ENCODE data around the gene MDH2. TPM values are rescaled to one million over a fixed set of nuclear protein-coding genes. Genes with fewer than 3 reads are reported as not detected.
A peak's percentile ranks its signal among the peaks of the same experiment; 100 is the strongest.
"Not testable (repeated sequence)": the region's sequence is repeated elsewhere in the genome, so short reads cannot be mapped to it uniquely, and the experiment has no call there.

Gene MDH2
- total RNA-seq, 6 donors from 2014 or later = 52.4 to 131 (median 111) TPM

DNA sequence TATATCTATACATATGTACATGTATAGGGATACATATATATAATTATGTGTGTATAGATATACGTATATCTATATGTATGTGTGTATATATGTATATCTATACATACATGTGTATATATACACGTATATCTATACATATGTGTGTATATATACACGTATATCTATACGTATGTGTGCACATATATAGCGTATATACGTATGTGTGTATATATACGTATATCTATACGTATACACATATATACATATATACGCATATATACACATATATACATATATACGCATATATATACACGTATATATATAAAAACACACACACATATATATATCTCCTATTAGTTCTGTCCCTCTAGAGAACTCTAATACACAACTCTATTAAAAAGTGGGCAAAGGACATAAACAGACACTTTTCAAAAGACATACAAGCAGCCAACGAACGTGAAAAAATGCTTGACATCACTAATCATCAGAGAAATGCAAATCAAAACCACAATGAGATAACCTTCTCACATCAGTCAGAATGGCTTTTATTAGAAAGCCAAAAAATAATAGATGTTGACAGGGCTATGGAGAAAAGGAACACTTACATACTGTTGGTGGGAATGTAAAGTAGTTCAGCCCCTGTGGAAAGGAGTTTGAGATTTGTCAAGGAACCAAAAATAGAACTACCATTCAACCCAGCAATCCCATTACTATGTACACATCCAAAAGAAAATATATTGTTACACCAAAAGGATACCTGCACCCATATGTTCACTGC, 31.5 kb upstream of the MDH2 start:
- Histone ChIP-seq H3K27ac (no peak overlapping the region), H3K4me3 (no peak overlapping the region), H3K4me1 (peaks cover 0 to 6% (median 5%) of the 10 kb centered on the region in 4 donors), H3K9me3 (no peaks in the 10 kb centered on the region), H3K27me3 (no peaks in the 10 kb centered on the region), H3K36me3 (peaks cover 0 to 15% (median 6%) of the 10 kb centered on the region in 4 donors)
- no peak for TF ChIP-seq EP300 (IDR thresholded peaks at IDR 0.05)
- TF ChIP-seq CTCF (IDR thresholded peaks at IDR 0.05) = no peak
- TF ChIP-seq POLR2A (IDR thresholded peaks at IDR 0.05) = no peak
- no peak for TF ChIP-seq POLR2AphosphoS5 (IDR thresholded peaks at IDR 0.05)
- 92 to 93% methylated on average over 13 of the region's 13 CpGs for WGBS, 2 donors
- no peak for ATAC-seq (ENCODE audit: low FRiP score in 2 of 2)
- DNase-seq = no peak

DNA sequence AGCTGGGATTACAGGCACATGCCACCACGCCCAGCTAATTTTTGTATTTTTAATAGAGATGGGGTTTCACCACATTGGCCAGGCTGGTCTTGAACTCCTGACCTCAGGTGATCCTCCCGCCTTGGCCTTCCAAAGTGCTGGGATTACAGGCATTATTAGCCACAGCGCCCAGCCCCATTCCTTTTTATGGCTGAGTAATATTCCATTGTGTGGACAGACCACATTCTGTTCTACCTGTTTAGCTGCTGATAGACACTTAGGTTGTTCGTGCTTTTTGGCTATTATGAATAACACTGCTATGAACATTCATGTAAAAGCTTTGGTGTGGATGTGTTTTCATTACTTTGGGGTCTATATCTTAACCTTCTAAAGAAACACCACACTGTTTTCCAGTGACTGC, 29.4 kb upstream of the MDH2 start:
- not testable (repeated sequence) for H3K27ac ChIP-seq; H3K9me3 ChIP-seq; H3K27me3 ChIP-seq; H3K4me3 ChIP-seq; ATAC-seq (ENCODE audit: low FRiP score in 2 of 2); DNase-seq
- H3K36me3 ChIP-seq = peaks cover 0 to 21% (median 2%) of the 10 kb centered on the region in 4 donors
- H3K4me1 ChIP-seq = peaks cover 7 to 12% (median 8%) of the 10 kb centered on the region in 4 donors
- 93 to 100% methylated on average over 4 of the region's 4 CpGs for WGBS, 2 donors

DNA sequence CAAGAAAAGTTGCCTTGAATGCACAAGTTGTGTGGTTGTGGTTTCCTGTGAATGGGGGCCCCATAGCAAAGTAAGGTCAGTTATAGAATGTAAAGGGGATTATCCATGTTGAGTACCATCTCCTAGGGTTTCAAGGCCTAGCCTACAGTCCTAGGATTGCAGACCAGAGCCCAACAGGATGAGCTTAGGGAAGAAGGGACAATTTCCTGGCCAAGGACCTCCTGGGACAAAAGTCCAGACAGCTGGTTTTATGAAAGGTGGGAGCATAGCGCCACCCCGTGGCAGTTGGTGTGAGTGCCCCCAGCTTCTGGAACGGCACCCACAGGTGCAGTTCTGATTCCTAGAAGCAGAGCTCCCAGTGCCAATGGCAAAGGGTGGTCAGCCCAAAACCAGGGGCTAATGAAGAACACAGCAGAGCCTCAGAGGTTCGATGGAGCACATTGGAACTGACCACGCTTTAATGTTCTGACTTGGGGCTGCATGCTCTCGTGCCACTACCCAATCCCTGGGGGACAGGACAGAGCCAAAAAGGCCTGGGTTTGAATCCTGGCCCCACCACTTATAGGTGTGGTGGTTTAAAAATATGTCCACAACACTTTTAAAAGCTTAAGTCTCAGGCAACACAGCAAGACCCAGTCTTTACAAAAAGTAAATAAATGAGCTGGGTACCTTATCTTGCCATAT, 27.7 kb upstream of the MDH2 start:
- H3K9me3 ChIP-seq = no peaks in the 10 kb centered on the region
- H3K4me3 ChIP-seq = no peak overlapping the region
- 49 to 50% methylated on average over 5 to 6 of the region's 6 CpGs for WGBS, 2 donors
- peaks cover 7 to 12% (median 8%) of the 10 kb centered on the region in 4 donors for H3K4me1 ChIP-seq
- no peaks in the 10 kb centered on the region for H3K27me3 ChIP-seq
- no peak overlapping the region for H3K27ac ChIP-seq
- TF ChIP-seq CTCF (IDR thresholded peaks at IDR 0.05) = peak; percentile 83 to 93 (median 90)
- no peak for TF ChIP-seq EP300 (IDR thresholded peaks at IDR 0.05)
- peak; percentile 81 to 84 for ATAC-seq (ENCODE audit: low FRiP score in 2 of 2)
- H3K36me3 ChIP-seq = peaks cover 0 to 19% (median 2%) of the 10 kb centered on the region in 4 donors
- DNase-seq = peak in 1 of 2 donors; percentile 82

DNA sequence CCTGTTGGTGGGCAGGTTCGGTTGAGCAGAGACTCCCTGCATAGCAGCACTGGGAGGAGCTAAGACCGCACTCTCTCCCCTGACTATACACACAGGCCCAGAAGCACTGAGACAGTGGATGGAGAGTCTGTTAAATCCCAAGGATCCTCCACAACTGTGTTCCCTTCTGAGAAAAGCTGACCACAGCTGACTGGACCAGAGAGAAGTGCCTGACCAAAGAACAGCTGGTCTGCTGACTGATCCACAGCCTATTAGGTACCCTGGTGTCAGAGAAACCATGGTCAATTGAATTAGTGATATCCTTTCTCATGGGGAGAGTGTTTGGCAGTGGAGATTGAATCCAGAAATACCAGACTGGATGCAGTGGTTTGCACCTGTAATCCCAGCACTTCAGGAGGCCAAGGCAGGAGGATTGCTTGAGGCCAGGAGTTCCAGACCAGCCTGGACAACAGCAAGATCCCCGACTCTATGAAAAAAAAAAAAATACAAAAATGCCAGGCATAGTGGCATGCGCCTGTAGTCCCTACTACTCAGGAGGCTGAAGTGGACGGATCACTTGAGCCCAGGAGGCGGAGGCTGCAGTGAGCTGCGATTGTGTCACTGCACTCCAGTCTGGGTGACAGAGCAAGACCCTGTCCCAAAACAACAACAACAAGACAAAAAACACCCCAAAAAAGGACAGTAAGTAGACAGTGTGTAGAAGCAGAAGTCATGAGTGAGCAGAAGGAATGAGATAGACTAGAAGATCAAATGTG, 25.7 kb upstream of the MDH2 start:
- 71 to 79% methylated on average over 7 of the region's 7 CpGs for WGBS, 2 donors
- Histone ChIP-seq H3K4me3 (peak overlapping the region in 1 of 4 donors; percentile 6), H3K4me1 (peaks cover 7 to 12% (median 8%) of the 10 kb centered on the region in 4 donors), H3K36me3 (peaks cover 0 to 26% (median 5%) of the 10 kb centered on the region in 4 donors), H3K9me3 (no peaks in the 10 kb centered on the region), H3K27me3 (no peaks in the 10 kb centered on the region), H3K27ac (no peak overlapping the region)
- no peak for ATAC-seq (ENCODE audit: low FRiP score in 2 of 2)
- TF ChIP-seq EP300 (IDR thresholded peaks at IDR 0.05) (no peak), POLR2A (IDR thresholded peaks at IDR 0.05) (no peak), CTCF (IDR thresholded peaks at IDR 0.05) (no peak), POLR2AphosphoS5 (IDR thresholded peaks at IDR 0.05) (no peak)
- peak in 1 of 2 donors; percentile 52 for DNase-seq

DNA sequence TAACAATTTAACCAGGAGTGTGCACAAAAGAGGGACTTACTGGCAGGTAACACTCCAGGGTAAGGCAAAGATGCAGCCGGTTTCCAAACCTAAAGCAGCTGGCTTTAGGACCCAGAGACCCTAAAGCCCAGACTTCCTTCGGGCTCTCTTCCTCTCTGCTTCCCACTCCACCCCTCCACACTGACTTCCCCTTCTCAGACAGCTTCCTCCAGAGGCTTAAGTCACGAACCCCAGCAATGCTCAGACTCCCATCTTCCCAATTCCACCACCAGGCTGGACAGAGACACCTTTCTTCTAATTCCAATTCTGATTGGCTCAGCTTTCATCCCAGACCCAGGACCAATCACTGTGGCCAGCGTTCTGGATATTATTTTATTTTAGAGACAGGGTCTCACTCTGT, 24.9 kb upstream of the MDH2 start:
- 25 to 36% methylated on average over 4 of the region's 4 CpGs for WGBS, 2 donors
- ATAC-seq (ENCODE audit: low FRiP score in 2 of 2) = peak; percentile 71 to 82
- peaks cover 0 to 29% (median 8%) of the 10 kb centered on the region in 4 donors for H3K36me3 ChIP-seq

DNA sequence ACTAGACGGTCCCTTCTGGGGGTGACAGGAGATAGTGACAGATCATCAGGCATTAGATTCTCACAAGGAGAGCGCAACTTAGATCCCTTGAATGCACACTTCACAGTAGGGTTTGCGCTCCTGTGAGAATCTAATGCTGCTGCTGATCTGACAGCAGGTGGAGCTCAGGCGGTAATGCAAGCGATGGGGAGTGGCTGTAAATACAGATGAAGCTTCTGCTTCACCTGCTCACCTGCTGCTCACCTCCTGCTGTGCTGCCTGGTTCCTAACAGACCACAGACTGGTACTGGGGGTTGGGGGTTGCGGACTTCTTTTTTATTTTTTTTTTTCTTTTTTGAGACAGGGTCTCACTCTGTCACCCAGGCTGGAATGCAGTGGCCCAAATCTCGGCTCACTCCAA, 18.2 kb upstream of the MDH2 start:
- ATAC-seq (ENCODE audit: low FRiP score in 2 of 2); H3K4me3 ChIP-seq; H3K27me3 ChIP-seq; DNase-seq; H3K27ac ChIP-seq; H3K4me1 ChIP-seq; H3K9me3 ChIP-seq: not testable (repeated sequence)
- peaks cover 0 to 29% (median 9%) of the 10 kb centered on the region in 4 donors for H3K36me3 ChIP-seq
- WGBS, 2 donors = 89 to 97% methylated on average over 7 of the region's 7 CpGs

More for the DNA sequence above, 24.9 kb upstream of the MDH2 start:
- Histone ChIP-seq H3K27ac (no peak overlapping the region), H3K27me3 (no peaks in the 10 kb centered on the region), H3K9me3 (no peaks in the 10 kb centered on the region), H3K4me3 (peak overlapping the region in 1 of 4 donors; percentile 6), H3K4me1 (peaks cover 7 to 12% (median 8%) of the 10 kb centered on the region in 4 donors)
- TF ChIP-seq POLR2AphosphoS5 (IDR thresholded peaks at IDR 0.05) (no peak), CTCF (IDR thresholded peaks at IDR 0.05) (peak in 1 of 6 experiments; percentile 10)
- peak in 1 of 2 donors; percentile 55 for DNase-seq
